Activated CD4-positive, alpha-beta T cell treated with anti-CD3 and anti-CD28 coated beads for 24 hours (primary cell): ENCODE measurements around the gene ANXA6.

ENCODE experiments used
- DNase-seq, 2 donors: peaks; one replicate each; pipeline ENCODE4 v3.0.0-alpha.2; 2020; ENCODE audit warnings: low read depth in 2 of 2

ANXA6 gene

GRCh38 chr5:151101746-151102145 is 55.8 kb downstream of the ANXA6 start:
- no peak for DNase-seq

GRCh38 chr5:151101151-151101550 is 56.4 kb downstream of the ANXA6 start:
- DNase-seq, result no peak

DNA sequence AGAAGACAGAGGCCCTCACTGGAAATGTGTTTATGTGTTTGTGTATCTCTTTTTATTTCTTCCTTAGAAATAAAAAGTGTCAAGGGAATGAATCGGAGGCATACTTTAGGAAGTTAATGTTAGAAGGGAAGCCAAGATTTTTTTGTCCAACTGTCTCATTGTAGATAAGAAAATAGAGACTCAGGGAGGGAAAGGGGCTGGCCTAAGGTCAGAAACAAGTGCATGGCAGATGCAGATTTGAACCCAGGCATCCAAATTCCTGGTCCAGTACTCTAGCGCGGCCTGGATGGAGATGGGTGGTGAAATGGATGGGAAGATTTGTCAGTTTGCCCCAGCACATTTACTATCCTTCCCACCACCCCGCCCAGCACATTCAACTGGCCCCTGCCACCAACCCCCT is 56.9 kb downstream of the ANXA6 start:
- no peak for DNase-seq

- DNase-seq, result no peak
Observed at GRCh38 chr5:151098768-151099121, 58.8 kb downstream of the ANXA6 start.

- DNase-seq, result peak in 1 of 2 donors; percentile 35
Observed at GRCh38 chr5:151097820-151098767, 59.5 kb downstream of the ANXA6 start.

DNA sequence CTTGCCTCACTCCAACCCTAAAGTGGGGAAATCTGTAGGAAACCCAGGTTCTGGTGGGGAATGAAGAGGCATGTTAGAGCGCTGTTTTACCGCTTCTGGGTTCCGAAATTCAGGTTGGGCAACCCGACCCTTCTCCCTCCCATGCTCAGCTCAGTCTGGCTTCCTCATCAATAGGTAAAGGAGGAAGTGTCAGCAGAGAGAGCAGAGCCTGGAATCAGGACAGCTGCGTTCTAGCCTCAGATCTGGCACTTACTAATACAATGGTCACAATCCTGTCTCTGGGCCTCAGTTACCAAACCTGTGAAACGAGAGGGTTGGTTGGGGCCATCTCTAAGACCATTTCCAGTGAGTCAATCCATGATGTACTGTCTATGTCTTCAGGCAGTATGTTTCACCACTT is 60.5 kb downstream of the ANXA6 start:
- DNase-seq, result no peak

DNA sequence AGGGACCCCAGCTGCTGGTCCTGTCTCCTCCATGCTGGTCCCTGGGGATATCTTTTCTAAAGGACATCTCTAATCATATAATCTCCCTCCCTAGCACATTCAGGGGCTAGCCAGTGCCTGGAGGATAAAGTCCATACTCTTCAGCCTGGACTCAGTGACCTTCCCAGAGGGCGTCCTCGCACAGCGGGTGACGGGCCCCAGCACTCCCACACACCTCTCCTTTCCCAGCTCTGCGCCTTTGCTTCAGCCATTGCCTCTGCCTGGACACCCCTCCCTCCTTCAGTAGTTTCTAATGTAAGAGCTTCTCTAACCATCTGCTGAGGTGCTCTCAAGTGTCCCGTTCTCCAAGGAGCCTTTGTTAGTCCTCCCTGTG is 61.6 kb downstream of the ANXA6 start:
- no peak for DNase-seq

DNA sequence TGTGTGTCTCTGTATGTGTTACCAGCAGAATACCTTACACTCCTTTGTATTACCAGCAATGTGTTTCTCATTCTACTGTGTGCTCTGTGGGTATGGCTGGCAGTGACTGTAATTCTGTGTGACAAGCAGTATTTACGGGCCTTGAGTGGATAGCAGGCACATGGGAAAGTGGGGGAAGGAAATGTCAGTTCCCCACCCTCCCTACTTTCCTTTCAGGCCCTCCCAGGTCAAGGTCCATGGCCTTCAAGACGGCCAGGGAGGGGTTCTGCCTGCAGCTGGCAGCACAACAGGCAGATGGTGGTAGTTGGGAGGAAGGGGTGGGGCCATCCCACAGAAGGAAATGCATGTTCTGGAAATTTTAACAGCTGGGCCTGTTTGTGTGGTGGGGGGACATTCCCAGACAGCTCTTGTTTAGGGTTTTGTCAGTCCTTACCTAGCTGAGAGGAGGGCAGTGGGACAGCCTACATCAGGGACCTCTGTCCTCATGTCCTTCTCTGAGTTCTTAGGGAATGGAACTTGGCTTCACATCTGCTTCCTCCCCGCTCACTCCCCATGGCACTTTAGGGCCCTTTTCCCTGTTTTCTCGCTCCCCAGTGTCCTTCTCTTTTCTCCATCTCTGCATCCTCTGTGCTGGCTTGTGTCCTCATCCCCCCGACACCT is 62.1 kb downstream of the ANXA6 start:
- no peak for DNase-seq

DNA sequence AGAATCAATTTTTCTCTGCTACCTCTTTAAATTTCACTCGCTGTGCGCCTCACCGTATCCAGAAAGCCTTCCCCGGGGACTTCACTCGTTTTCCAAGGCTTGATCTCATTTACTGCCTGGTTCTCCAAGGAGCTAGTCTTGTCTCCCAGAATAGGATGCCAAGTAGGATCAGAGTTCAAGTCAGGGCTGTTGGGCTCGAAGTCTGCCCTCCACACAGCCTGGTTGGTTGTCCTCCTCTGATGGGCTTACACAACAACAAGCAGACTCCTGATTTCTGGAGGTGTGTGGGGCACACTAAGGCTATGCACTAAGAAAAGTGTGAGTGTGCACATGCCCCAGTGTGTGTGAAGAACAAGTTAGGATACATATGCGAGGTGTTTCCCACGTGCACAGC is 62.7 kb downstream of the ANXA6 start:
- DNase-seq, result no peak

DNA sequence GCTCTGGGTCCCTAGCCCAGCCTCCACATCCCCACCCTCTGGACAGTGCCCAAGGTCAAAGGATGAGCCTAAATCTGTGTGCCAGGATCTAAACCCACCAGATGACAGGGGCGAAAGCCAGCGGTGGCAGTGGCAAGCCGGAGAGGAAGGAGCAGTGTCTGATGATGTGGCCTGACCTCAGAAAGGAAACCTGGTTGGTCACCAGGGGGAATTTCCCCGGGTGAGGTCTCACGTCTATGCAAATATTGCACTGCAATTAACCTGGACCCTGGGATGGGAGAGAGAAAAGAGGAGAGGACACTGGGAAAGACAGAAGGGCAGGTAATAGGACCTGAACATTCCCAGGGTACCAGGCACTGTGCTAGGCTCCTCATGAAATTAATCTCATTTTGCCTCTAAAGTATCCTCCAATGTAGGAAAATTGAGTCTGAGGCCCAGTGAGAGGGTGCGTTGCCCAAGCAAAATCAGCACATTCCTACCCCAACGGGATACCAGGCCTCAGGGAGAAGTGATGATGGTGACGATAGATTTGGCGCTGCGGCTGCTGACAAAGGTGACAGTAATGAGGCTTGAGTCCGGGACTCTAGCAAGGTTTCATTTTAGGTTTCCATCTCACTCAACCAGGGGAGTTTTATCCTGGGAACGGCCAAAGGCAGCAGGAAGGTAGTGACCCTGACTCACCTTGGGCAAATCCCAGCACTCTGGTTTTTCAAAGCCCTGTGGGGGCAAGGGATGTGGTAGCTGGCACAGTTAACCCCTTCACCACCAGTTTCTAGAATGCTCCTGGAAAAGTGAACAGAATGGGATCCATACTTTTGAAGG is 63.3 kb downstream of the ANXA6 start:
- peak; percentile 24 to 51 for DNase-seq

- DNase-seq, result no peak
Observed at GRCh38 chr5:151093476-151093889, 64.1 kb downstream of the ANXA6 start.

DNA sequence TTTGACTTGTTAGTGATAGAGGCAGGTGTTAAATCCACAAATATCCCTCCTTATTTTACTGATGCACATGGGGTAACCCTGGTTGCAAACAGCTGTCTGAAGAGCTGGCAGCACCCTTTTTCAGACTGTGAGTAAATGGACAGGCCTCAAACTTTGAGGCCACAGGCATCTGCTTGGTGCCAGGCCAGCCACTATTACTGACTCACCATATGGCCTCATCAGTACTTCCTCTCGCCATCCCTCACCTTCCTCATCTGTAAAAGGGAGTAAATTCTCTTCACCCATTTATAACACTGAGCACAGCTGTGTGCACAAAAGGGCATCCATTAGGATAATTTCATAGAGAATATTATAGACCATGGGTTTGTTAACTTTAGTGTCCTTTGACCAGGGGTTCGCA is 64.8 kb downstream of the ANXA6 start:
- no peak for DNase-seq

- DNase-seq, result no peak
Observed at GRCh38 chr5:151089726-151090125, 67.9 kb downstream of the ANXA6 start.

DNA sequence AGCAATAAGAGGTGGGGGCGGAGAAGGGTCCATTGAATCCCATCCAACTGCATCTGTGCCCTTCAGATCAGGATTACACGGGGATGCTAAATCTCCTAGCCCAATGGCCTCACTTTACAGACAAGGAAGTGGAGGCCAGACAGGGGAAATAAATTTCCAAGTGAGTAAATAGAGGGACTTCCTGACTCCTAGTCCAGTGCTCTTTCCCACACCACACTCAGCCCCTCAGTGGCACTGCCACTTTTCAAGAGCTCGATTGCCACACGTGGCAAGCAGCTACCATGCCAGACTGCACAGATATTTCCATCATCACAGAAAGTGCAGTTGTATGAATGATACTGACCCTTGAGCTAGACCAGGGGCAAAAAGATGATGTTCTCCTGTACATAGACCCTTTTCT is 68.6 kb downstream of the ANXA6 start:
- no peak for DNase-seq

GRCh38 chr5:151087486-151087885 is 70.1 kb downstream of the ANXA6 start:
- no peak for DNase-seq

GRCh38 chr5:151086905-151087360 is 70.6 kb downstream of the ANXA6 start:
- peak; percentile 49 to 59 for DNase-seq

- DNase-seq, result no peak
Observed at GRCh38 chr5:151086192-151086869, 71.2 kb downstream of the ANXA6 start.

DNA sequence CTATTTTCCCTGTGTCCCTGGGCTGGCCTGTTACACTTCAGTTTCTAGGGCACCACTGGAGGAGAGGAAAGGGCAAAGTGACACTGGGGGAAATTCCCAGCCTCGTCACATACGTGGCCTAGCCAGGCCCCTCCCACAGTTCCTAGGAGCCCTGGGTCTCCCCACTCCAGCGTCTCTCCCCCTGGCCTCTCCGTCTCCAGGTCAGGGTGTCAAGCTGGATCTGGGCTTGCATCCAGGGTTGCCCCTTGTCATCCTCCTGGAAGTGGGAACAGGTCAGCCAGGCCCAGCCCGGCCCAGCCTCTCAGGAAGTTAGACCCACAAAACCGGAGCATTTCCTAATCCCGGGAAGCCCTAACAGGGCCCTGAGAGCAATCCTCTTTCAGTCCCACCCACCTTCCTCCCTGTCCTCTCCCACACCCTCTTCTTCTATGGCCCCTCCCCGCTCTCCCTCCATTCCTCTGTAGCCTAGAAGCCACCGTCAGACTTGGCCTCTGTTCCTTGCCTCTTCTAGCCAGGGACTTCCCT is 72.0 kb downstream of the ANXA6 start:
- DNase-seq, result no peak

- no peak for DNase-seq
Observed at GRCh38 chr5:151084363-151084762, 73.2 kb downstream of the ANXA6 start.

- DNase-seq, result peak; percentile 49
Observed at GRCh38 chr5:151083081-151083676, 74.4 kb downstream of the ANXA6 start.

DNA sequence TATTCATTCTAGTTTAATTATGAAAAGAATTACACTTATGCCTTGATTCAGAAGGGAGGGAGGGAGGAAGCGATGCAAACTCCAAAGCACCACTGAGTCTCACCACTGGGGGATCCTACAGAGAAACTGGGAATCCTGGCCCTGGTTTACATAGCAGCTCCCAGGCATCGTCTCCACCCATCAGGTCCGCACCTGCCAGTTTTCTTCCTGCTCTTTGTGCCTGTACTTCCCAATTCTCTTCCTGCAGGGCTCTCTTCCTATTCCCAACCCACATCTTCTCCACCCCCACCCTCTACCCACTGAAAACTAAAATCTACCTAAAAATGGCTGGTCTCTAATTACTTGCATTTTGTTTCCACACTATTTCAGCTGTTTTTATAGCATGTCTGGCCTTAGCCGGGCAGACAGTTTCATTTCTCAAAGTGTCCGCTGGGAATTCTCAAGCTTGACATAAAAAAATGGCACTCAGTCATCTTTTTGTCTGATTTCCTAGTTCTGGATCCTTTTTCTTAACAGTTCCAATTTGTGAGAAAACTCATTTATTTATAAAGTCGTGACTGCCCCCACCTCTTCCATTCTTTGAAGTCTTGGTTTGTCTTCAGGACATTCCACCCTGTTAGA is 75.2 kb downstream of the ANXA6 start:
- DNase-seq, result no peak
